ENCODE data around the gene TPBG. TPM values are rescaled to one million over a fixed set of nuclear protein-coding genes. Genes with fewer than 3 reads are reported as not detected.

Gene TPBG
- total RNA-seq = 93.1 and 100 TPM in 2 replicates

GRCh38 chr6:82363428-82364086, at the start of gene TPBG:
Gene TPBG, plus strand, starts transcription at chr6:82363817. Its CDS starts 1,145 bp downstream, at chr6:82364962.

Other genes starting within 250 kb of the TPBG start
- 67.3 and 75.6 TPM in 2 replicates for gene IBTK, start 116.1 kb upstream of the TPBG start, total RNA-seq